Measurements from ENCODE around the gene ARSB.

- TF ChIP-seq CTCF (conservative IDR thresholded peaks at IDR 0.05; ENCODE audit: low read length), result no peak
- TF ChIP-seq EZH2phosphoT487 (IDR thresholded peaks at IDR 0.05; ENCODE audit: borderline replicate concordance, low read depth, low read length), result no peak
These were observed 89.5 kb downstream of the ARSB start for GRCh38 chr5:78895616-78896015.

Data from OCI-LY7 (cell line).